GM12873 (cell line): ENCODE measurements around the gene DAPK1.

Experiments
- TF ChIP-seq, protein P1 (sequence below): IDR thresholded peaks from 2 replicates; pipeline ENCODE4 v1.5.1; 2012; ENCODE audit warnings: low read depth, mild to moderate bottlenecking, moderate library complexity, low read length, control low read depth; ENCODE audit not compliant: insufficient read depth; ENCODE audit errors: missing control alignments

DAPK1 gene

DNA sequence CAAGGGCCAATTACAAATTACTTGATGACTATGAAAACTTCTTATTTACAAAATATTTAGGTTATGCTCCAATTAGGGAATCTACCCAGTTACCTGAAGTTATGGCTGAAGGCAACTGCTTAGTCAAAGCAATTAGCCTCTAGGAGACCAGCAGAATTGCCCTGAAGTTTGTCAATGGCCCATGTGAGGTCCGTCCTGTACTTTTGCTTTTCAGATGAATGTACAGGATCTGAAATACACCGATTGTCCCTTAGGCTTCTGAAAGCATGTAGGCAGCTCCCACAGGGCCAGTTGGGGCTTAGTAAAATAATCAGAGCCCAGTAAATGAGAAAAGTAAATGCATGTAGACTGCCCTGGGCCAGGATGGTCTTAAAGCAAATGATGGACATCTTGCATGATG is 93.3 kb downstream of the DAPK1 start:
- TF ChIP-seq, protein P1, sequence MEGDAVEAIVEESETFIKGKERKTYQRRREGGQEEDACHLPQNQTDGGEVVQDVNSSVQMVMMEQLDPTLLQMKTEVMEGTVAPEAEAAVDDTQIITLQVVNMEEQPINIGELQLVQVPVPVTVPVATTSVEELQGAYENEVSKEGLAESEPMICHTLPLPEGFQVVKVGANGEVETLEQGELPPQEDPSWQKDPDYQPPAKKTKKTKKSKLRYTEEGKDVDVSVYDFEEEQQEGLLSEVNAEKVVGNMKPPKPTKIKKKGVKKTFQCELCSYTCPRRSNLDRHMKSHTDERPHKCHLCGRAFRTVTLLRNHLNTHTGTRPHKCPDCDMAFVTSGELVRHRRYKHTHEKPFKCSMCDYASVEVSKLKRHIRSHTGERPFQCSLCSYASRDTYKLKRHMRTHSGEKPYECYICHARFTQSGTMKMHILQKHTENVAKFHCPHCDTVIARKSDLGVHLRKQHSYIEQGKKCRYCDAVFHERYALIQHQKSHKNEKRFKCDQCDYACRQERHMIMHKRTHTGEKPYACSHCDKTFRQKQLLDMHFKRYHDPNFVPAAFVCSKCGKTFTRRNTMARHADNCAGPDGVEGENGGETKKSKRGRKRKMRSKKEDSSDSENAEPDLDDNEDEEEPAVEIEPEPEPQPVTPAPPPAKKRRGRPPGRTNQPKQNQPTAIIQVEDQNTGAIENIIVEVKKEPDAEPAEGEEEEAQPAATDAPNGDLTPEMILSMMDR = no peak

DNA sequence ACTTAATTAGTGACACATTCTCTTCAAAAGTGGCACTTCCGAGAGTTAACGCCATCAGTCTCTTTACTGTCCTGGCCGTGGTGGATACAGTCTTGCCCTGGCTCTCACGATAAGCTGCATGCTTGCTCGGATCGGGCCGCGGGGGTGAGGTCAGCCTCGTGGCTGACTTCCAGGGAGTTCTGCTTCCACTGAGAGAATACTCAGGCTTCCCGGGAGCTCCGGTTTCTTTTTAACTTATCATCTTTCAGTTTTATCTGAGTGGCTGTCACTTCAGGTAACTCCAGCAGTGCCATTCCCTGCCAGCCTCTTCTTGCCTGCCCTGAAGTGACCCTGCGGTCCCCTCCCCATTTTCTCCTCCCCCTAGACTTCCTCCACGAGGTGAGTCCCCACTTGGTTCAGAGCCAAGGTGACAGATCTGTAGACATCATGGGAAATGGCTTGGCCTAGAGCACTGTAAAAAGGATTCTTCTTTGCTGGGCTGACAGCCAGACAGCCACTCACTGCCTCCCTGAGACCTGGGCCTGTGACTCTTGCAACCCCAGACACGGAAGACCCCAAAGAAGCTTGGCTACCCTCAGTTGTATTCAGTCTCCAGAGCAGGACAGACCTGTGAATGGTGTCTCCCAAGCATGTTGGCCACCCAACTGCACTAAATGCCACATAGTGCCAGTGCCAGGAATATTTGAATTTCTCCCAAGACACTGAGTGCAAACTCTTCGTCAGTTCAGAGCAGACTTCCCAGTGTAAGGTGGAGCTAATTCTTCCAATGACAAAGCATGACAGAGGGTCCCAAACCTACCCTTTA is 95.1 kb downstream of the DAPK1 start:
- TF ChIP-seq, protein P1 = no peak

DNA sequence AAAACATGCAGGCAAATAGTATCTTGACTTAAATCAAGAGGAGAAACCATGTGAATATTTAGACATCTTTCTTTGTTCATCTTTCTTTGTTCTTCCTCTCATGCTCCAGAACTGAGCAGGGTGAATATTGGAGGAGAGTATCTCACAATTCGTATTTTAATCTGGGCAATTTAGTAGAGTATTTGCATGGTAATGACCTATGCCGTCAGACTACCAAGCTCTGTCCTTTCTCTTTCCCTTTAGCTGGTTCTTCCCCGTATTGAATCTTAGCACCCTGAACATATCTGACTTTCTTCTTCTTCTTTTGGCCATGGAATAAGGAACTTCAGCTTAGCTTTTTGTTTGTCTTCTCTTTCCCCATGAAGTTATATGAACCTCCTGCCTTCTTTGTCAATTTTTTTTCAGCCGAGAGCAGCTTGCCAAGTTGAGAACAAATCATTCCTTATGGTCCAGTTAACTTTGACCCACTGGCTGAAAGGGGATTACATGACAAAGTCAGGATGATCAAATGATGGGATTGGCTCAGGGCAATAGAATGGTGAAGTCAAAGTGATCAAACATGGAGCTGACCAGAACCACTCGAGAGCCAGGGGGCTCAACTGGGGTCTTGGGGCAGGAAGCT is 95.8 kb downstream of the DAPK1 start:
- TF ChIP-seq, protein P1 = no peak

DNA sequence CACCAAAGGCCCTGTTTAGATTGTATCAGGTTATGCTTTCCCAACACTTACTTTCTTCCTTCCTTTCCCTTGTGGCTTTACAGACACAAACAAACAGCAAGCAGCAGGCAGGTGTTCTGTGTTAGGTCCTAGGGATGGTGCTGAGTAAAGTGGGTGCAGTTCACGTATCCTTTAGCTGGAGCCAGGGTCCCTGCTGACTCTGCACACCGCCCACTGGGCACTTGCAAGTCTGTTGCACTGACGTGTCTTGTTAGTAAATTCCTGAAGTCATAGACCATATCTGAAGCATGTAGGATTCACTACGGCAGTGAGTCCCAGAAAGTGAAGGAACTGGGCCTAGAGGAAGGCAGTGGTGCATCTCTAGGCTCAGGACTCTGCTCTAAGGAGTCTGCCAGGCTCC is 96.5 kb downstream of the DAPK1 start:
- TF ChIP-seq, protein P1 = no peak

DNA sequence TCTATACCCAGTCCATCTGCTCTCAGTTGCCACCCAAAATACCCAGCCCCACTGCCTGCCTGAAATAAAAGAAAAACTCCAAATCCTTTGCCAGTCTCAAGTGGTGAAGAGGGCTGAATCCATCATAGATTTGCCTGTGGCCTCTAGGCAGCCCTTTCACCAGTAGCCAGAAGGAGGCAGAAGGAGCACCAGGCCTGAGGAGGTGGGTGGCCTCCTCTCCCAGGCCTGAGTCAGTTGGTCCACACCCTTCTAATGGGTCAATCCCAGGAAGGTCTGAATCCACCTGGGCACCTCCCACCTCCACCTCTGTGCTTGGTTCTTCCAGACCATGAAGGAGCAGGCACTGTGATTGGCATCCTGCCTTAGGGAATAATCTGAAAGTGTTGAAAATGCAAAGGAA is 97.0 kb downstream of the DAPK1 start:
- TF ChIP-seq, protein P1 = no peak

DNA sequence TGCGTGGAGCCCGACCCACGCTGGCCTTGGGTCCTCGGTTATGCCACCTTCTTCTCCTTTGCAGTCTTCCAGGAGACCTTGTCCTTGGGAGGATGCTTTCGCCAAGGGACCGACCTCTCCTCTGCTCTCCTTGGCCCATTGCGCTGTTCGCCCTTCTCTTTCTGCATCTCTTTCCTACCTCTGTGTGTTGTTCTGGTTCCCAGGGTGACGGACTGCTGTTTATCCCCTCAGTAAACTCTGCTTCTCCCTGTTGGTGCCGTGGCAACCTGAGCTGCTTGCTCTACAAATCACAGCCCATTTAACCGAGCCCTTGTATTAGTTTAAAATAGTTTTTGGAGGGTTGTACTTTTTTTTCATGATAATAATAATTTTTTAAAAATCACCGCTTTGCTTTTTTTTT is 97.9 kb downstream of the DAPK1 start:
- TF ChIP-seq, protein P1 = no peak

DNA sequence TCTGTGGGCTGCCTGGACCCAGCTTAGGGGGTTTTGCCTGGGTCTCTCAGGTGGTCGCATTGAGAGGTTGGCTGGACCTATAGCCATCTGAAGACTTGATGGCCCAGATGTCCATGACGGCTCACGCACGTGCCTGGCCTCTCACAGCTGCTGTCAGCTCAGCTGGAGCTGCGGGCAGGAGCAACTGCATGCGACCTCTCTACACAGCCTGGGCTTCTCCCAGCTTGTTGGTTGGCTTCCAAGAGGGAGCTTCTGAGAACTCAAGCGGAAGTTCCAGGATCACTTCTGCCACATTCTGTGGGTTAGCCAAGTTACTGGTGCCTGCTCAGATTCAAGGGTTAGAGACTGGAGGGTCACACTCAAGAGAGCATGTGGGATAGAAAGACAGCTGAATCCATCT is 99.2 kb downstream of the DAPK1 start:
- TF ChIP-seq, protein P1 = no peak
